Measurements from ENCODE around the gene FAM107A. TPM values are rescaled to one million over a fixed set of nuclear protein-coding genes. Genes with fewer than 3 reads are reported as not detected.

FAM107A gene
- total and polyA plus RNA-seq, 9 of the 15 experiments (the other 6 are each of a cell fraction or from before 2014, with no cell fraction given), result 0.07 TPM; not detected in 8

DNA sequence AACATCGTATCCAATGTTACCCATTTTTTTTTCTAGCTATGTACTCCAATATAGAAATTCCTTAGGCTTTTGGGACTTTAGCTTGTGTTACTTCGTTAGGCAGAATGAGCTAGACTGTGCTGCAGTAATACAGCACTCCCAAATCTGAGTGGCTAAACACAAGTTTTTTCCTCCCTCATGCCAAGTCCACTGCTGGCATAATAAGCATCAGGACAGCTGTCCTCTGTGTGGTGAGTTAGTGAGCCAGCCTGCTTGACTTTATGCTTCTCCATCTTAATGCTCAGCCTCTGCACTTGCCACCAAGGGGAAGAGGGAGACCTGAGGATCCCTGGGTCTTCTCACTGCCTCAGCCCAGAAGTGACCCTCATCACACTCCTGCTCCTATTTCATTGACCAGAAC is 22.0 kb downstream of the FAM107A start (continued):
- TF ChIP-seq ZNF668 (CRISPR knock-in tag; IDR thresholded peaks at IDR 0.05) (no peak), TAL1 (IDR thresholded peaks at IDR 0.05) (no peak), PCBP1 (IDR thresholded peaks at IDR 0.05; ENCODE audit: low read depth, low read length, poor library complexity, severe bottlenecking) (no peak), HMG20A (CRISPR knock-in tag; conservative IDR thresholded peaks at IDR 0.05) (no peak), ZNF311 (CRISPR knock-in tag; IDR thresholded peaks at IDR 0.05) (no peak), MTA2 (IDR thresholded peaks at IDR 0.05; ENCODE audit: low read depth) (no peak), TSHZ1 (CRISPR knock-in tag; IDR thresholded peaks at IDR 0.05) (no peak)
- TF ChIP-seq, protein P1, sequence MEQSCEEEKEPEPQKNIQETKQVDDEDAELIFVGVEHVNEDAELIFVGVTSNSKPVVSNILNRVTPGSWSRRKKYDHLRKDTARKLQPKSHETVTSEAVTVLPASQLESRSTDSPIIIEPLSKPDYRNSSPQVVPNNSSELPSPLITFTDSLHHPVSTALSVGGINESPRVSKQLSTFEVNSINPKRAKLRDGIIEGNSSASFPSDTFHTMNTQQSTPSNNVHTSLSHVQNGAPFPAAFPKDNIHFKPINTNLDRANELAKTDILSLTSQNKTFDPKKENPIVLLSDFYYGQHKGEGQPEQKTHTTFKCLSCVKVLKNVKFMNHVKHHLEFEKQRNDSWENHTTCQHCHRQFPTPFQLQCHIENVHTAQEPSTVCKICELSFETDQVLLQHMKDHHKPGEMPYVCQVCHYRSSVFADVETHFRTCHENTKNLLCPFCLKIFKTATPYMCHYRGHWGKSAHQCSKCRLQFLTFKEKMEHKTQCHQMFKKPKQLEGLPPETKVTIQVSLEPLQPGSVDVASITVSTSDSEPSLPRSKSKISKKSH (CRISPR knock-in tag; IDR thresholded peaks at IDR 0.05), result no peak
